Astrocyte (in vitro differentiated cells and primary cell): Measurements from ENCODE around the gene KCNK6. TPM values are rescaled to one million over a fixed set of nuclear protein-coding genes. Genes with fewer than 3 reads are reported as not detected.

ENCODE experiments used
- DNase-seq: peaks from one replicate; pipeline ENCODE4 v3.0.0-alpha.2; 2010; ENCODE audit warnings: low read depth
- FAIRE-seq: peaks from 2 replicates; lab custom pipeline; 2011; peaks lifted over from hg19 to GRCh38; lab: Jason Lieb, UNC
- H2AFZ ChIP-seq: 2 replicates; pipeline ENCODE4 v1.6.0; 2012; ENCODE audit warnings: low read depth, low read length, inconsistent platforms
- H3K27ac ChIP-seq: 2 replicates; pipeline ENCODE4 v1.5.1; 2011; ENCODE audit warnings: low read depth, low read length, inconsistent platforms
- H3K27me3 ChIP-seq: 2 replicates; pipeline ENCODE4 v1.6.0; 2011; ENCODE audit warnings: low read length, inconsistent platforms; ENCODE audit not compliant: insufficient read depth
- H3K36me3 ChIP-seq: 2 replicates; pipeline ENCODE4 v1.5.1; 2011; ENCODE audit warnings: low read length, inconsistent platforms; ENCODE audit not compliant: insufficient read depth
- H3K4me1 ChIP-seq: 2 replicates; pipeline ENCODE4 v1.5.1; 2011; ENCODE audit warnings: low read length, inconsistent platforms; ENCODE audit not compliant: insufficient read depth
- H3K4me2 ChIP-seq: 2 replicates; pipeline ENCODE4 v1.6.0; 2012; ENCODE audit warnings: low read length, inconsistent platforms
- H3K4me3 ChIP-seq: 2 replicates; pipeline ENCODE4 v1.5.1; 2011; ENCODE audit warnings: low read depth, mild to moderate bottlenecking, low read length, inconsistent platforms; ENCODE audit not compliant: insufficient read depth
- H3K79me2 ChIP-seq: 2 replicates; pipeline ENCODE4 v1.6.0; 2012; ENCODE audit warnings: mild to moderate bottlenecking, low read length, inconsistent platforms; ENCODE audit not compliant: insufficient read depth
- H3K9ac ChIP-seq: 2 replicates; pipeline ENCODE4 v1.6.0; 2012; ENCODE audit warnings: mild to moderate bottlenecking, low read length, inconsistent platforms
- H3K9me3 ChIP-seq: 2 replicates; pipeline ENCODE4 v1.5.1; 2012; ENCODE audit warnings: low read depth, mild to moderate bottlenecking, low read length, inconsistent platforms; ENCODE audit not compliant: insufficient read depth
- H4K20me1 ChIP-seq: 2 replicates; pipeline ENCODE4 v1.6.0; 2012; ENCODE audit warnings: low read length, inconsistent platforms; ENCODE audit not compliant: insufficient read depth
- H3K27ac Mint-ChIP-seq: one replicate; pipeline ENCODE4 v1.8.0; 2021; ENCODE audit warnings: mild to moderate bottlenecking, mixed read lengths; ENCODE audit not compliant: unreplicated experiment
- H3K27me3 Mint-ChIP-seq: one replicate; pipeline ENCODE4 v1.8.0; 2021; ENCODE audit warnings: low read depth, mixed read lengths; ENCODE audit not compliant: unreplicated experiment
- H3K36me3 Mint-ChIP-seq: one replicate; pipeline ENCODE4 v1.8.0; 2021; ENCODE audit warnings: low read depth, mixed read lengths; ENCODE audit not compliant: unreplicated experiment
- H3K4me1 Mint-ChIP-seq: one replicate; pipeline ENCODE4 v1.8.0; 2021; ENCODE audit warnings: low read depth, mixed read lengths; ENCODE audit not compliant: unreplicated experiment
- H3K4me3 Mint-ChIP-seq: one replicate; pipeline ENCODE4 v1.8.0; 2021; ENCODE audit warnings: mild to moderate bottlenecking, moderate library complexity, mixed read lengths; ENCODE audit not compliant: unreplicated experiment
- H3K9me3 Mint-ChIP-seq: one replicate; pipeline ENCODE4 v1.8.0; 2021; ENCODE audit warnings: mild to moderate bottlenecking, mixed read lengths; ENCODE audit not compliant: unreplicated experiment
- EZH2 ChIP-seq: IDR thresholded peaks from 2 replicates; pipeline ENCODE4 v1.6.1; 2012; ENCODE audit warnings: mild to moderate bottlenecking, low read length, inconsistent platforms; ENCODE audit not compliant: insufficient read depth
- total RNA-seq: library from RNA; stranded (reverse); gene quantifications from 2 replicates; pipeline ENCODE4 v1.2.1, GENCODE V29; 2021
- TF ChIP-seq, protein P1 (sequence below): IDR thresholded peaks from 2 replicates; pipeline ENCODE4 v1.5.1; 2011; ENCODE audit warnings: low read depth, mild to moderate bottlenecking, inconsistent platforms, low read length, moderate library complexity; ENCODE audit not compliant: insufficient read depth

The KCNK6 gene
- total RNA-seq, 1 donor from 2014 or later: 8.6 TPM

- peaks cover 3% of the 10 kb centered on the region for H3K27me3 Mint-ChIP-seq
- H3K27ac Mint-ChIP-seq: no peak overlapping the region
Measured at GRCh38 chr19:38294090-38294489, 25.6 kb upstream of the KCNK6 start.

DNA sequence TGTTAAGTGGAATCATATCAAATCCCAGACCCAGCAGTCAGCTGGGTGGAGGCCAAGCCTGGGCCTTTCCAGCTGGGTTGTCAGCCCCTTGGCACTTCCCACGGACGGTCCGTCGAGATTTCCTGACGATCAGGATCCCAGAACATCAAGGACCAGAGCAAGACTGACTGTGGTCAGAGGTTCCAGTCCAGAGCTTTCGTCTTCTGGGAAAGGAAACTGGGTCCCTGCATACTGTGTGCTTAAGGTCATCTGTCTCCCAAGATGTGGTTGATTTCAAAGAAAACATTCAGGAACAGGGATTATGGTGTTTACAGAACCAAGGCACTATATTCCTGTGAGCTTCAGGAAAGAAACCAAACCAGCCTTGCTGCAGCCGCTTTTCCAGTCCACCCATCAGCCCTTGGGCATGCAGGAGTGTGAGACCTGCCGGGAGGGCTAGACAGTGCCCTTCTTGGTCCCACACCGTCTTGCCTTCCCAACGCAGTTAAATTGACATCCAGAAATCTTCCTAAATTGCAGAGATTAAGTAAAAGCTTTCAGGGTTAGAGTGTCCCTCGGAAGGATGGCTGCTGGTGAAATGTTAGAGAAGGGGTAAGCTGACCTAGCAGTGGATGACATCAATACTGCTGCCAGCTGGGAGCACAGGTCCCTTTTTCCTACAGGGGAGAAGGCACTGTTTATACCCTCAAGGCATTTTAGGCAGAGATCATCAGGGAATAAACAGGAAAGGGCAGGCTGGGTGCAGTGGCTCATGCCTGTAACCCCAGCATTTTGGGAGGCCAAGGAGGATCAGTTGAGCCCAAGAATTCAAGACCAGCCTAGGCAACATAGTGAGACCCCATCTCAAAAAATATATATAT, 20.6 kb upstream of the KCNK6 start:
- no peaks in the 10 kb centered on the region for H3K27me3 ChIP-seq
- peaks cover 26% of the 10 kb centered on the region for H3K4me1 ChIP-seq
- no peak overlapping the region for H2AFZ ChIP-seq
- H3K27me3 Mint-ChIP-seq: peaks cover 3% of the 10 kb centered on the region
- no peak overlapping the region for H3K4me2 ChIP-seq
- H3K27ac ChIP-seq: peak overlapping the region; percentile 31
- no peaks in the 10 kb centered on the region for H4K20me1 ChIP-seq
- no peak overlapping the region for H3K4me3 Mint-ChIP-seq
- H3K9me3 ChIP-seq: no peaks in the 10 kb centered on the region
- H3K36me3 ChIP-seq: no peaks in the 10 kb centered on the region
- H3K4me3 ChIP-seq: no peak overlapping the region
- H3K36me3 Mint-ChIP-seq: peaks cover 1% of the 10 kb centered on the region
- peak overlapping the region; percentile 0 for H3K9ac ChIP-seq
- no peak for FAIRE-seq
- H3K27ac Mint-ChIP-seq: no peak overlapping the region
- DNase-seq: no peak
- no peaks in the 10 kb centered on the region for H3K79me2 ChIP-seq
- TF ChIP-seq EZH2: no peak
- TF ChIP-seq, protein P1, sequence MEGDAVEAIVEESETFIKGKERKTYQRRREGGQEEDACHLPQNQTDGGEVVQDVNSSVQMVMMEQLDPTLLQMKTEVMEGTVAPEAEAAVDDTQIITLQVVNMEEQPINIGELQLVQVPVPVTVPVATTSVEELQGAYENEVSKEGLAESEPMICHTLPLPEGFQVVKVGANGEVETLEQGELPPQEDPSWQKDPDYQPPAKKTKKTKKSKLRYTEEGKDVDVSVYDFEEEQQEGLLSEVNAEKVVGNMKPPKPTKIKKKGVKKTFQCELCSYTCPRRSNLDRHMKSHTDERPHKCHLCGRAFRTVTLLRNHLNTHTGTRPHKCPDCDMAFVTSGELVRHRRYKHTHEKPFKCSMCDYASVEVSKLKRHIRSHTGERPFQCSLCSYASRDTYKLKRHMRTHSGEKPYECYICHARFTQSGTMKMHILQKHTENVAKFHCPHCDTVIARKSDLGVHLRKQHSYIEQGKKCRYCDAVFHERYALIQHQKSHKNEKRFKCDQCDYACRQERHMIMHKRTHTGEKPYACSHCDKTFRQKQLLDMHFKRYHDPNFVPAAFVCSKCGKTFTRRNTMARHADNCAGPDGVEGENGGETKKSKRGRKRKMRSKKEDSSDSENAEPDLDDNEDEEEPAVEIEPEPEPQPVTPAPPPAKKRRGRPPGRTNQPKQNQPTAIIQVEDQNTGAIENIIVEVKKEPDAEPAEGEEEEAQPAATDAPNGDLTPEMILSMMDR: no peak
- H3K9me3 Mint-ChIP-seq: no peaks in the 10 kb centered on the region
- H3K4me1 Mint-ChIP-seq: peaks cover 29% of the 10 kb centered on the region

More at GRCh38 chr19:38294090-38294489, 25.6 kb upstream of the KCNK6 start:
- H3K36me3 ChIP-seq: no peaks in the 10 kb centered on the region
- Mint-ChIP-seq H3K4me3 (no peak overlapping the region), H3K4me1 (peaks cover 17% of the 10 kb centered on the region), H3K36me3 (peaks cover 14% of the 10 kb centered on the region), H3K9me3 (no peaks in the 10 kb centered on the region)
- H2AFZ ChIP-seq: no peak overlapping the region
- H3K79me2 ChIP-seq: no peaks in the 10 kb centered on the region
- peaks cover 26% of the 10 kb centered on the region for H3K4me1 ChIP-seq
- TF ChIP-seq, protein P1: no peak
- FAIRE-seq (no peak), DNase-seq (no peak)
- H3K9ac ChIP-seq: no peak overlapping the region
- H3K9me3 ChIP-seq: no peaks in the 10 kb centered on the region
- H4K20me1 ChIP-seq: no peaks in the 10 kb centered on the region
- H3K4me2 ChIP-seq: no peak overlapping the region
- no peak overlapping the region for H3K27ac ChIP-seq
- no peak overlapping the region for H3K4me3 ChIP-seq
- no peaks in the 10 kb centered on the region for H3K27me3 ChIP-seq
